OCI-LY1 (cell line): ENCODE measurements around the gene C16orf74.

ENCODE experiments used
- EZH2 ChIP-seq: fragments of 200-600 bp; sonication (generic), shearing (Covaris generic); IDR thresholded peaks from 2 replicates; pipeline ENCODE4 v1.8.0; 2017; ENCODE audit warnings: borderline replicate concordance, mixed run types, mild to moderate bottlenecking, antibody characterized with exemption, low read length, moderate library complexity, mixed read lengths
- TF ChIP-seq, protein P1 (sequence below): fragments of 200-600 bp; sonication (generic), shearing (Covaris generic); IDR thresholded peaks from 2 replicates; pipeline ENCODE4 v1.5.1; 2017; ENCODE audit warnings: mild to moderate bottlenecking, antibody characterized with exemption, low read length, moderate library complexity, mixed read lengths

DNA sequence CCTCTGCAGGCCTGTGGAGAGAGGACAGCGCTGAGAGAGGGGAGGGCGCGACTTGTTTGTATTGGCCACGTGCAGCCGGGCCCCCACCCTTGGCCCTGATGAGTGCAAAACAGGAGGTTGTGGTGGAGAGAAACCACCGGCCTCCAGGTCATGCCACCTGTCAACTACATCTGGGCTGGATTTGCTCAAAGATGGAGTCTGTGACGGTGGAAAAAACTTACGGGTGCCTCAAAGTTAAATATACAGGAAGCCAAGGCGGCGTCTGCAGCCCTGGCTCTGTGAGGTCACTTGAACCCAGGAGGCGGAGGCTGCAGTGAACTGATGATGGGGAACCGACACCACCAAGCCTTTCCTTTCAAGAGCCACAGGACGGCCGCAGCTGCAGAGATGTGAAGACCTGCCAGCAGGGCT is 15.7 kb downstream of the C16orf74 start:
- TF ChIP-seq, protein P1, sequence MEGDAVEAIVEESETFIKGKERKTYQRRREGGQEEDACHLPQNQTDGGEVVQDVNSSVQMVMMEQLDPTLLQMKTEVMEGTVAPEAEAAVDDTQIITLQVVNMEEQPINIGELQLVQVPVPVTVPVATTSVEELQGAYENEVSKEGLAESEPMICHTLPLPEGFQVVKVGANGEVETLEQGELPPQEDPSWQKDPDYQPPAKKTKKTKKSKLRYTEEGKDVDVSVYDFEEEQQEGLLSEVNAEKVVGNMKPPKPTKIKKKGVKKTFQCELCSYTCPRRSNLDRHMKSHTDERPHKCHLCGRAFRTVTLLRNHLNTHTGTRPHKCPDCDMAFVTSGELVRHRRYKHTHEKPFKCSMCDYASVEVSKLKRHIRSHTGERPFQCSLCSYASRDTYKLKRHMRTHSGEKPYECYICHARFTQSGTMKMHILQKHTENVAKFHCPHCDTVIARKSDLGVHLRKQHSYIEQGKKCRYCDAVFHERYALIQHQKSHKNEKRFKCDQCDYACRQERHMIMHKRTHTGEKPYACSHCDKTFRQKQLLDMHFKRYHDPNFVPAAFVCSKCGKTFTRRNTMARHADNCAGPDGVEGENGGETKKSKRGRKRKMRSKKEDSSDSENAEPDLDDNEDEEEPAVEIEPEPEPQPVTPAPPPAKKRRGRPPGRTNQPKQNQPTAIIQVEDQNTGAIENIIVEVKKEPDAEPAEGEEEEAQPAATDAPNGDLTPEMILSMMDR: no peak
- TF ChIP-seq EZH2: no peak
